ENCODE data around the gene OLFML2A.
"Not testable (repeated sequence)": the region's sequence is repeated elsewhere in the genome, so short reads cannot be mapped to it uniquely, and the experiment has no call there.

GRCh38 chr9:124772877-124773276 is 4.1 kb upstream of the OLFML2A start:
- TF ChIP-seq POLR2AphosphoS5 (IDR thresholded peaks at IDR 0.05); POLR2A (IDR thresholded peaks at IDR 0.05; ENCODE audit: low read depth): not testable (repeated sequence)
- TF ChIP-seq, protein P1, sequence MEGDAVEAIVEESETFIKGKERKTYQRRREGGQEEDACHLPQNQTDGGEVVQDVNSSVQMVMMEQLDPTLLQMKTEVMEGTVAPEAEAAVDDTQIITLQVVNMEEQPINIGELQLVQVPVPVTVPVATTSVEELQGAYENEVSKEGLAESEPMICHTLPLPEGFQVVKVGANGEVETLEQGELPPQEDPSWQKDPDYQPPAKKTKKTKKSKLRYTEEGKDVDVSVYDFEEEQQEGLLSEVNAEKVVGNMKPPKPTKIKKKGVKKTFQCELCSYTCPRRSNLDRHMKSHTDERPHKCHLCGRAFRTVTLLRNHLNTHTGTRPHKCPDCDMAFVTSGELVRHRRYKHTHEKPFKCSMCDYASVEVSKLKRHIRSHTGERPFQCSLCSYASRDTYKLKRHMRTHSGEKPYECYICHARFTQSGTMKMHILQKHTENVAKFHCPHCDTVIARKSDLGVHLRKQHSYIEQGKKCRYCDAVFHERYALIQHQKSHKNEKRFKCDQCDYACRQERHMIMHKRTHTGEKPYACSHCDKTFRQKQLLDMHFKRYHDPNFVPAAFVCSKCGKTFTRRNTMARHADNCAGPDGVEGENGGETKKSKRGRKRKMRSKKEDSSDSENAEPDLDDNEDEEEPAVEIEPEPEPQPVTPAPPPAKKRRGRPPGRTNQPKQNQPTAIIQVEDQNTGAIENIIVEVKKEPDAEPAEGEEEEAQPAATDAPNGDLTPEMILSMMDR (IDR thresholded peaks at IDR 0.05): not testable (repeated sequence)

Measured in esophagus muscularis mucosa (tissue), 3 donors.